ENCODE results near the gene MESD.
"Not testable (repeated sequence)": the region's sequence is repeated elsewhere in the genome, so short reads cannot be mapped to it uniquely, and the experiment has no call there.

The MESD gene

DNA sequence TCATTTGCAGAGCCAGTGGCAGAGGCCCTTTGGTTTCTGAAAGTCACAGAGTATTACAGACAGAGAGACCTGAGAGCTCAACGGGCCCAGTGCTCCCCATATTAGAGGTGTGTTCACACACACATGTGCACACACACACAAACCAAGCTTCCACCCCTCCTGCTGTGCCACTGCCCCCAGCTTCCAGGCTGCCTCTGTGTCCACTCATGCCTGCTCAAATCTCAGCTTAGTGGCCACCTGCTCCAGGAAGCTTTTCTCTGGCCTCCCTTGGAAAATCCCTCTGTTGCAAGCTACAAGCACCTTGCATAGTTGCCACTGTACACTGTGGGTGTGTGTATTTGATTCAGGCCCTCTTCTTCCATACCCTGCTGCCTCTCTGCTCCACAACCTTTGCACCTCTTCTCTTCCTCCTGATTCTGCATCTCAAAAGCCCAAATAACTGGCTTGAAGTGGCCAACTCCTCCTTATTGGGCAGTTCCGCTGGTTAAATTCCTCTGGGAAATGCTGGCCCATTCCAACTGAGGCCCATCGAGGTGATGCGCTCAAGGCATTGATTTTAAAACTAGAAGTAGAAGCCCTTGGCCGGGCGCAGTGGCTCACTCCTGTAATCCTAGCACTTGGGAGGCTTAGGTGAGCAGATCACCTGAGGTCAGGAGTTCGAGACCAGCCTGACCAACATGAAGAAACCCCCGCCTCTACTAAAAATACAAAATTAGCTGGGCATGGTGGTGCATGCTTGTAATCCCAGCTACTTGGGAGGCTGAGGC is 23.0 kb downstream of the MESD start:
- DNase-seq (ENCODE audit: insufficient read length, low spot score) (no peak), FAIRE-seq (no peak)

DNA sequence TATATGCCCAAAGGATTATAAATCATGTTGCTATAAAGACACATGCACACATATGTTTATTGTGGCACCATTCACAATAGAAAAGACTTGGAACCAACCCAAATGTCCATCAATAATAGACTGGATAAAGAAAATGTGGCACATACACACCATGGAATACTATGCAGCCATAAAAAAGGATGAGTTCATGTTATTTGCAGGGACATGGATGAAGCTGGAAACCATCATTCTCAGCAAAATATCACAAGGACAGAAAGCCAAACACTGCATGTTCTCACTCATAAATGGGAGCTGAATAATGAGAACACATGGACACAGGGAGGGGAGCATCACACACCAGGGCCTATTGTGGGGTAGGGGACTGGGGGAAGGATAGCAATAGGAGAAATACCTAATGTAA is 24.2 kb downstream of the MESD start:
- not testable (repeated sequence) for FAIRE-seq; DNase-seq (ENCODE audit: insufficient read length, low spot score)

DNA sequence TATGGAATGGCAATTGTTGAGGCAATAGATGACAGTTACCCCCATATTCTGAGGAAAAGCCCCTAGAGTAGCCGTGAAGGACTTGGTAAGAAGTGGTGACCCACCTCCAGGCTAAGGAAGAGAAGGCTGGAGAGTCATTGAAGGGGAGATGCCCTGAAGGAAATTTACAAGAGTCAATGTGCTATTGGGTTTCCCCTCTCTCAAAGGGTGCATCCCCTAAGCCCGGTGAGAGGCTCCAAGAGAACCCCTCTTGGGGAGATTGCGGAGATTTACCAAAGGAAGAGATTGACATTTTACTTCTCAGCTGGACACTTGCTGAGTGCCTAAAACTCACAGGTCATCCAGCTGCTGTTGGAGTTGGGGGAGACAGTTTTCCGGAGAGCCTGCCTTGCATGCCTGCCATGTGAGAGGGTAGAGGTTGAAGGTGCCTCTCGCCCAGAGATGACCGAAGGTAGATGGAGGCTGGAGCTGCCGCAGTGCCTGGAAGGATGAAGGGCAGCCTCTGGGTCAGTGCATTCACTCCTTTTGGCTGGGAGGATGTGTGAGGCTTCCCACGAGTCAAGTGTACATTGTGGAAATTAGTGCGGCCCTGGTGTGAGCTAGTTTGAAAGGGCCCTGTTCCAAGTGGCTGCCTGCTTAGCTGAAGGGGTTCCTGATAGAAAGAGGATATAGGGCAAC is 30.7 kb downstream of the MESD start:
- no peak for FAIRE-seq
- DNase-seq (ENCODE audit: insufficient read length, low spot score), result no peak

DNA sequence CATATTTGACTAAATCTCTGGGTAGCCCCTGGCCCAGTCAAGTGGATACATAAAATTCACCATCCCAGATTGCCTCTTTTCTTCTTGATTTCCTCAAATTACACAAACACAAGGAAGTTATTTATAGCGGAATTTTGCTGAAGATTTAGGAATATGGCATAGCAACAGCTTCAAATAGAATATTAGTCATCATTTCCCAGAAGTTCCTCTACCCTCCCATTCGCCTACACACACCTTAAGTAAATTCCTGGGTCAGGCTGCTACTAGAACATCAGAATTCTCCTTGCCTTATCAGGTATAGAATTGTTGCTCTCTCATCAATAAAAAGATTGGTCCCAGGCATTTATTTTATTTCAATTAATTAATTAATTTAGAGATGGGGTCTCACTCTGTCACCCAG is 31.6 kb downstream of the MESD start:
- FAIRE-seq, result no peak
- no peak for DNase-seq (ENCODE audit: insufficient read length, low spot score)

DNA sequence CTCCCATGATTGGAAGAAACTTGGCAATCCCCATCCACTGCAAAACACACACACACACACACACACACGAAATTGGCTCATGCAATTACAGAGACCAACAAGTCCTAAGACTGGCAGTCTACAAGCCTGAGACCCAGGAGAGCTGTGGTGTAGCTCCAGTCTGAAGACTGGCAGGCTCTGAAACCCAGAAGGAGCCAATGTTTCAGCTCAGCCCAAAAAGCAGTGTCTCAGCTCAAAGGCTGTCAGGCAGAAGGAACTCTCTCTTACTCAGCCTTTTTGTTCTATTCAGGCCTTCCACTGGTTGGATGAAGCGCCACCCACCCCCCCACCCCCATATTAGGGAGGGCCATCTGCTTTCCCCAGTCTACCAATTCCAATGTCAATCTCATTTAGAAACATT is 32.1 kb downstream of the MESD start:
- no peak for DNase-seq (ENCODE audit: insufficient read length, low spot score)

DNA sequence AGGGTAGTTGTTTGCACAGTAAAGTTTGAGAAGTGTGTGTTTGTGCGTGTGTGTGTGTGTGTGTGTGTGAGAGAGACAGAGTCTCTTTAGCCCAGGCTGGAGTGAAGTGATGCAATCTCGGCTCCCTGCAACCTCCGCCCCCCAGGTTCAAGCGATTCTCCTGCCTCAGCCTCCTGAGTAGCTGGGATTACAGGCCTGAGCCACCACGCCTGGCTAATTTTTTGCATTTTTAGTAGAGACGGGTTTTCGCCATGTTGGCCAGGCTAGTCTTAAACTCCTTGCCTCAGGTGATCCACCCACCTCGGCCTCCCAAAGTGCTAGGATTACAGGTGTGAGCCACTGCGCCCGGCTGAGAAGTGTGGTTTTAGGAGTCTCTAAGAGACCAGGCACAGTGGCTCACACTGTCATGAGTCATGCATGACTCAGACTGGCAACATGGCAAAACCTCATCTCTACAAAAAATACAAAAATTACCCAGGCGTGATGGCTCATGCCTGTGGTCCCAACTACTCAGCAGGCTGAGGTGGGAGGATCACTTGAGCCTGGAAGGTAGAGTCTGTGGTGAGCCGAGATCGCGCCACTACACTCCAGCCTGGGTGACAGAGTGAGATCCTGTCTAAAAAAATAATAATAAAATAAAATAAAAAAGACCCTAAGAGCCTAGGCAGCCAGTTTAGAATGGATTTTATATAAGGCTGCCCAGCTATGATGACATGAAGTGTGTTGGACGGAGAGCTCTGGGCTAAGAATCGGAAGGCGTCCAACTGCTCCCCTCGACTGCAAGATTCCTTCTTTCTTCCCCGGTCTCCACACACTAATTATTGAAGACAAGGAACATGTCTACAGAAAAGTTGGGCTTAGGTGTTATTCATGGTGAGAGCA is 33.8 kb downstream of the MESD start:
- peak; percentile 58 for DNase-seq (ENCODE audit: insufficient read length, low spot score)
- FAIRE-seq, result not testable (repeated sequence)

More for the DNA sequence above, 32.1 kb downstream of the MESD start:
- no peak for FAIRE-seq

DNA sequence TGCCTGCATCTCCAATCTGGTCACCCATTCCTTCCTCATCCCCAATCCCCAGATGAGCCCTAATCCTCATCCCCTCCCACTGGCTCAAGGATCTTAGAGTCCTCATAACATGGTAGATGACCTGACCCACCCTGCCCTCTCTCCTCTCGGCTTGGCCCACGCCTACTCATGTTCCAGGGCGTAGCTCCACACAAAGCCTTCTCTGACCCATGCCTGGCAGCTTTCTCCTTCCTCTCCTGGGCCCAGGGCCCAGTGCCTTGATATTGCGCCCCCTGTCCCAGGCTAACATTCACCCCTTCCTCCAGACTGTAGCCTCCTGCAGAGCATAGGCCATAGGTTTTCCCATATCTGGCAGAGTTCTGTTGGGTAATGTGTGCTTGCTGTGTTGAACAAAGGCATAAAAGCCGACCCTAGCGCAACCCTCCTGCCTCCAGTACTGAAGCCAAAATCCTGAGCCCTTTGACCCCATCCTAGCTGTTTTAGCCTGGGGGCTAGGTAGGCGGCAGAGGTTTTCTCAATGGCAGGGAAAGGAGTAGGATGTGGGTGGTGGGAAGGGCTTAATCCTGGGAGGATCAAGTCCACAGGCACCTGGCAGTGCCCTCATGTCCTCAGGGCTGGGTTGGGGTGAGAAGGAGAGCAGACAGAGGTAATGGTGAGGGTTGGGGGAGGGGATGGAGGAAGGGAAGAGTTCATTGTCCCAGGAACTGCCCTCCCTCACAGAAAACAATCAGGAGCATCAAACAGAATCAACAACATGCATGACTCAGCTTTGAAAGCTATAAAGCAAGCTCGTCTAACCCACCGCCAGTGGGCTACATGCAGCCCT is 35.5 kb downstream of the MESD start:
- no peak for DNase-seq (ENCODE audit: insufficient read length, low spot score)
- no peak for FAIRE-seq

DNA sequence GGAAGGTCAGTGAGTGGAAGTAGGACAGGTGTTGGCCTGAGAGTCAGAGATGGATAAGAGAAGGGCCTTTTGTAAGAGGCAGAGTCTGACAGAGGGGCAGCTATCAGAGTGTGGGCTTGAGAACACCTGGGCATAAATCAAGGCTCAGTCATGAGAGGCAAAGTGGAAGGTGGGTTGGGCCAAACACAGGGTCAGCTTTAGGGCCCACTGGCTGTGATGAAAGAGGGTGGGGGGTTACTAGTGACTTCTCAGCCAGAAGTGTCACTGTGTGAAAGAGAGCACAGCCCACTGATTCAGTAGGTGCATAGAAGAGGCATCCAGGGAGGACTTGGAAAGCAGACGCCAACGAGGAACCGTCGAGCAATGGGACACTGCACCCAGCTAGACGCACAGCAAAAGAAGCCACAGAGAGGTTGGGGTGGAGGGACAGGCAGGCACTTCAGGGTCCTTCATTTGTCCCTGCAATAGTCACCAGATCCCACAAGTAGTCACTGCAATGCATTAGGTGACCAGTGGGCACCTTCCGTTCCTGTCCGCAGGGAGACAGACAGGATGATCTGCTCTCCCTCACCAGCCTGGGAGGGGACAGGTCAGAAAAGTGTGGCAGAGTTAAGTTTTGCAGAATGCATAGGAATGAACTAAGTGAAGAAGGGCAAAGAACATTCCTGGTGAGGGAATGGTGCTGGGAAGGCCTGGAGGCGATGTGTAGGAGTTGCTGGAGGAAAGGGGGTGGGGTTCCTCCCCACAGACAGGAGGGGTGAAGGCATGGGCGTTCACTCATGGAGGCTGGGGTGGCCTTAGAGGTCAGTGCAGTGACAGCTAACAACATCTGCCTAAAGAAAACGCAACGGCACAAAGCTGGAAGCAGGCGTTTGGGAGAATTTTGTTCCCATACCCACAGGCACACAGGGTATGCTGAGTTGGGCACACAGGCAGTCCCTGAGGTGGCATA is 36.3 kb downstream of the MESD start:
- FAIRE-seq (no peak), DNase-seq (ENCODE audit: insufficient read length, low spot score) (no peak)

DNA sequence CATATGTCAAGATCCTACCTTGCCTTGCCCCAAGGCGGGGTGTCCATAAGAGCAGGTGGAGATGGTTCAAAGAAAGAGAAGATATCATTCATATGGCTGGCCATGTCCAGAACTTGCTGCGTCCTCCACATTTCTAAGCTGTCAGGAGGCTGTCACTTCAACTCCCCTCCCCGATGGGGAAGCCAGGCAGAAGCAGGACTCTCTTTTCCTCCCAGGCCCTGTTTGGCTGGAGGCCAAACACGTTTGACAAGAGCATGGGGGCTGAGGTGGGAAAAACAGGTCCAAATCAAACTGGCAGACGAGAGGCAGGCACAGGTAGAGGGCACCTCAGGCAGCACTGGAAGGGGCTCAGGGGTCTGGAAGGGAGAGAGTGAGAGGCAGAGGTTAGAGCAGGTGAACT is 37.7 kb downstream of the MESD start:
- DNase-seq (ENCODE audit: insufficient read length, low spot score), result no peak
- no peak for FAIRE-seq

DNA sequence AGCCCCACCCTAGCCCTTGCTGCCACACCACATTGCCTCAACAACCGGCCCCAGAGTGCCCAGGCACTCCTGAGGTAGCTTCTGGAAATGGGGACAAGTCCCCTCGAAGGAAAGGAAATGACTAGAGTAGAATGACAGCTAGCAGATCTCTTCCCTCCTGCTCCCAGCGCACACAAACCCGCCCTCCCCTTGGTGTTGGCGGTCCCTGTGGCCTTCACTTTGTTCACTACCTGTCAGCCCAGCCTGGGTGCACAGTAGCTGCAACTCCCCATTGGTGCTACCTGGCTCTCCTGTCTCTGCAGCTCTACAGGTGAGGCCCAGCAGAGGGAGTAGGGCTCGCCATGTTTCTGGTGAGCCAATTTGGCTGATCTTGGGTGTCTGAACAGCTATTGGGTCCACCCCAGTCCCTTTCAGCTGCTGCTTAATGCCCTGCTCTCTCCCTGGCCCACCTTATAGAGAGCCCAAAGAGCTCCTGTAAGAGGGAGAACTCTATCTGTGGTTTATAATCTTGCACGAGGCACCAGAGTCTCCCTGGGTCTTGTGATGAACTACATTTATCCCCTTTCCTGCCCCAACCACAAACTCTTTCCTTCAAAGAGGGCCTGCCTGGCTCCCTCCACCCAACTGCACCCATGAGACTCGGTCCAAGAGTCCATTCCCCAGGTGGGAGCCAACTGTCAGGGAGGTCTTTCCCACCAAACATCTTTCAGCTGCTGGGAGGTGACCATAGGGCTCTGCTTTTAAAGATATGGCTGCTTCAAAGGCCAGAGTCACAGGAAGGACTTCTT is 39.1 kb downstream of the MESD start:
- no peak for FAIRE-seq
- no peak for DNase-seq (ENCODE audit: insufficient read length, low spot score)

DNA sequence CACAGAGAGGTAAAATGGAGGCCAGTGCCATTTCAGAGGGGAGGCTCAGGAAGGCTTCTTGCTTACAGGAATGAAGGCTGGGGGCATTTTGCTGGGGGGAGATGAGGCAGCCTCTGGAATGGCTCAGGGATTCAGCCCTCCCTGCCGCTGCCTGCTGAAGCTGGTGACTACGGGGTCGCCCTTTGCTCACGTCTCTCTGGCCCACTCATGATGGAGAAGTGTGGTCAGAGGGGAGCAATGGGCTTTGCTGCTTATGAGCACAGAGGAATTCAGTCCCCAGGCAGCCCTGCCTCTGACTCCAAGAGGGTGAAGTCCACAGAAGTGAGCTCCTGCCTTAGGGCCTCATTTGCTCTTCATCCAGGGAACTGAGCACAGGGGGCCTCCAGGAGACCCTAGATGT is 39.9 kb downstream of the MESD start:
- DNase-seq (ENCODE audit: insufficient read length, low spot score), result no peak

DNA sequence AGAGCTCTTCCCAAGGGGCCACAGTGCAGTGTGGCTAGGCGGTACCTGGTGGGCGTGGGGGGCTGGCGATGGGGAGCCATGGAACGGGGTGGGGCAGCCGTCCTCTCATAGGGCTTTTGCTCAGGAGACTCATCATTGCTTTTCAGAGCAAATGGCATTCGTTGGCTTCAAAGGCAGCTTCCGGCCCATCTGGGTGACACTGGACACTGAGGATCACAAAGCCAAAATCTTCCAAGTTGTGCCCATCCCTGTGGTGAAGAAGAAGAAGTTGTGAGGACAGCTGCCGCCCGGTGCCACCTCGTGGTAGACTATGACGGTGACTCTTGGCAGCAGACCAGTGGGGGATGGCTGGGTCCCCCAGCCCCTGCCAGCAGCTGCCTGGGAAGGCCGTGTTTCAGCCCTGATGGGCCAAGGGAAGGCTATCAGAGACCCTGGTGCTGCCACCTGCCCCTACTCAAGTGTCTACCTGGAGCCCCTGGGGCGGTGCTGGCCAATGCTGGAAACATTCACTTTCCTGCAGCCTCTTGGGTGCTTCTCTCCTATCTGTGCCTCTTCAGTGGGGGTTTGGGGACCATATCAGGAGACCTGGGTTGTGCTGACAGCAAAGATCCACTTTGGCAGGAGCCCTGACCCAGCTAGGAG is 40.8 kb downstream of the MESD start:
- DNase-seq (ENCODE audit: insufficient read length, low spot score) (no peak), FAIRE-seq (no peak)

More for the DNA sequence above, 39.9 kb downstream of the MESD start:
- no peak for FAIRE-seq

DNA sequence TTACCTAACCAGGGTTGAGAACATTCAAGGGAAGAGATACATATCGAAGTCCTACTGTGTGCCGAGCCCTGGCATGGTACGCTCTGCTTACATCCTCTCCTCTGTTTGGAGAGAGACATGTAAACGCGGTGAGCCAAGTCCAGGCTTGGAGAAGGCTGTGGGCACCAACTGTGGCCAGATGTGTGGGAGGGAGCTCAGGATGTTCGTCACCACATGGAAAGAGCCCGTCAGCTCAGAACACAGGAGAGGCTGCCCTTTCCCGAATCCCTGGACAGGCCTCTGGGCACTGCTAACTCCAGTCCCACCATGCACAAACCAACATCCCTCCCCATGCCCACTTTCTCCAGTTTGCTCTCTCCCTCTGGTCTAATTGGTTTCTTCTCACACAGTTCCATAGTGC is 43.0 kb downstream of the MESD start:
- FAIRE-seq (no peak), DNase-seq (ENCODE audit: insufficient read length, low spot score) (no peak)

DNA sequence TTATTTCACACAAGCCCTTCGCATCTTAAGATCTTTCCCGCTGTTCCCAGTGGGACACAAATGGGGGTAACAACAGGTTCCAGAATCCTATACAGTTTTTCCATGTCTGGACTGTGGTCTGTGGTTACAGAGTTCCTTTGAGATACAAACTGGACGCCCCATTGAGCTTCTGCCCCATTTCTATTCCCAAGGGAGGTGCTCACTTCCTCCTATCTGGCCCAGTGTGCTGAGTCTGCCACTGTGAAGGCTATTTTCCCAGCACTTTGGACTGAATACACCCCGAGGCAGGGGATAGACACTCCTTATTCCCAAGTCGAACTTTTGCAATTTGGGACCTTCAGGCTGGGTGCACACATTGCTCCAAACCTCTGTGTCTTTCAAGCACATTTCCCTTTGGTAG is 44.0 kb downstream of the MESD start:
- no peak for DNase-seq (ENCODE audit: insufficient read length, low spot score)

DNA sequence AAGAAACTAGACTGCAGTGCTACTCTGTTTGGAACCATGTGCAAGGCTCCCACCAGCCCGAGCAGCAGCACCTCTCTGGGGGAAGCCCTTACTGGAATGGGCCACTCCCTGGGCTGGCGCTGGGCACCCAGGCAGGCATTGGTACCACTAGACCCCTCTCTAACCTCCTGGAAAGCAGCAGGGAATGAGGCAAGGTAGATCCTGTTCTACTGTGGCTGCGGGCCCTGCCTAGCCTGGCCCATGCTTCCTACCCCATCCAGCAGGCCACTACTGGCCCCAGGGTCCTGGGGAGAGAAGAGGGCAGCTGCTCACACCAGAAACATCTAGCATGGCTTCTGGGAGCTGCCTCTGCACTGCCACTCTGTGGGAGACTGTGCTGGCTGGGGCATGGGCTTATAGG is 44.8 kb downstream of the MESD start:
- FAIRE-seq, result no peak
- DNase-seq (ENCODE audit: insufficient read length, low spot score), result no peak

More for the DNA sequence above, 44.0 kb downstream of the MESD start:
- no peak for FAIRE-seq

DNA sequence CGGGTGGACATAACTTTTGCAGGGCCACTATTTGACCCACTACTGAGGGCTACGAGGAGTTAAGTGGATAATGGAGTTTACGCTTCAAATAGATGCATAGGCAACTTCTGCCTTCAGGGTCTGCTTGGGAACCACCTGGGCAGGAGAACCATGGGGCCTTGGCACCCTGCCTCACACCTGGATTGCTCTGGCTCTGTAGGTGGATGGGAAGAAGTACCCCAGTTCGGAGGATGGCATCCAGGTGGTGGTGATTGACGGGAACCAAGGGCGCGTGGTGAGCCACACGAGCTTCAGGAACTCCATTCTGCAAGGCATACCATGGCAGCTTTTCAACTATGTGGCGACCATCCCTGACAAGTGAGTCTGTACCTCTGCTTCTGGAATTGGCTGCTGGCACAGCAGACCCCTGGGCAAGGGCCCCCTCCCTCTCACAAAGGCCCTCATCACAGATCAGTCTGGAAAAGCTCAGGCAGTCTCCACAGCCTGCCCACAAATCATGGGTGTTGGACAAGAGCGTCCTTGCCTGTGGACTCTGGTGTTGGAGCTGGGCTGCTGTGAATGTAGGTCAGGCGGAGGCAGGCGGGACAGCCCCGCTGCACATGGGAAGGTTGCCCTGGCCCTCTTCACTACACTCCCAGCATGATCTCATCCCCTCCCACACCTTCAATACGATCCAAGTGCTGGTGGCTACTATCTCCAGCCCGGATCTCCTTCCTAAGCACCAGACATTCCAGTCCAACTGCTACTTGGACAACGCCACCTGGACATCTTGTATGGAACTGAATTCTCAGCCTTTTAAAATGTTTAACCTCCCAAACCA is 46.7 kb downstream of the MESD start:
- no peak for FAIRE-seq
- no peak for DNase-seq (ENCODE audit: insufficient read length, low spot score)

DNA sequence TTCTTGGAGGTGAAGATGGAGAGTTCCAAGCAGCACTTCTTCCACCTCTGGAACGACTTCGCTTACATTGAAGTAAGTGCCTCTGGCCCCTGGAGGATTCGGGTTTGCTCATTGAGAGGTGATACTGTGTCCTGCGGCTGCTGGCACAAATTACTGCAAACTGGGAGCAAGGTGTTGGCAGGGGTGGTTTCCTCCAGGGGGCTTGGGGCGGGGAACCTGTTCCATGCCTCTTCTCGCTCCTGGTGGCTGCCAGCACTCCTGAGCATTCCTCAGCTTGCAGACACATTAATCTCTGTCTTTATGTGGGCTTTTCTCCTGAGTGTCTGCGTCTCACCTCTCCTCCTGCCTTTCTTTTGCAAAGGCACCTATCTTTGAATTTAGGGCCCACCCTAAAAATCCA is 47.4 kb downstream of the MESD start:
- no peak for FAIRE-seq
- DNase-seq (ENCODE audit: insufficient read length, low spot score), result no peak

Data from HTR-8/SVneo (cell line).